ENCODE data around the gene FBXO15.

DNA sequence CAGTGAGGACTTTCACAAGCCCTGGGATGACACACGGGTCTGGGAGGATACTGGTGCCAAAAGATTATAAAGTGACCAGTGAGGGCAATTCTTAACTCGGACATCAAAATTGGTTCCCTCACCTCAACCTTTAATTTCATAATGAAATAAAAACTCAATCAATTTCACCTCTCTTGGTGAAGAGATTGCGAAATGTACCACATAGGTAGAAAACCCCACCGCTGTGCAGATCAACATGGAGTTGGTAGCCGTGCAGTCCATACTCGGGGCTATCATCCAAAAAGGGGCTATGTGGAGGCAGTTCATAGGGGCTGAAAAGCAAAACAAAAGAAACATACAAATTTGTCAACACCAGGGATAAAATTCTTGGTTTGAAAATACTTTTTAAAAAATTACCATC lies 24.4 kb downstream of the FBXO15 start:
- TF ChIP-seq, protein P1, sequence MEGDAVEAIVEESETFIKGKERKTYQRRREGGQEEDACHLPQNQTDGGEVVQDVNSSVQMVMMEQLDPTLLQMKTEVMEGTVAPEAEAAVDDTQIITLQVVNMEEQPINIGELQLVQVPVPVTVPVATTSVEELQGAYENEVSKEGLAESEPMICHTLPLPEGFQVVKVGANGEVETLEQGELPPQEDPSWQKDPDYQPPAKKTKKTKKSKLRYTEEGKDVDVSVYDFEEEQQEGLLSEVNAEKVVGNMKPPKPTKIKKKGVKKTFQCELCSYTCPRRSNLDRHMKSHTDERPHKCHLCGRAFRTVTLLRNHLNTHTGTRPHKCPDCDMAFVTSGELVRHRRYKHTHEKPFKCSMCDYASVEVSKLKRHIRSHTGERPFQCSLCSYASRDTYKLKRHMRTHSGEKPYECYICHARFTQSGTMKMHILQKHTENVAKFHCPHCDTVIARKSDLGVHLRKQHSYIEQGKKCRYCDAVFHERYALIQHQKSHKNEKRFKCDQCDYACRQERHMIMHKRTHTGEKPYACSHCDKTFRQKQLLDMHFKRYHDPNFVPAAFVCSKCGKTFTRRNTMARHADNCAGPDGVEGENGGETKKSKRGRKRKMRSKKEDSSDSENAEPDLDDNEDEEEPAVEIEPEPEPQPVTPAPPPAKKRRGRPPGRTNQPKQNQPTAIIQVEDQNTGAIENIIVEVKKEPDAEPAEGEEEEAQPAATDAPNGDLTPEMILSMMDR (IDR thresholded peaks at IDR 0.05; ENCODE audit: extremely low read depth in 1 of 2, insufficient read depth in 1 of 2, low read depth in 1 of 2, low read length in 2 of 2): no peak
- TF ChIP-seq EZH2 (IDR thresholded peaks at IDR 0.05; ENCODE audit: borderline replicate concordance, low read depth, low read length, severe bottlenecking) (no peak), POLR2A (IDR thresholded peaks at IDR 0.05; ENCODE audit: low read depth, low read length) (no peak), MYC (IDR thresholded peaks at IDR 0.05; ENCODE audit: low read depth, low read length) (no peak), POLR2AphosphoS5 (IDR thresholded peaks at IDR 0.05; ENCODE audit: insufficient read depth, low read depth, low read length) (no peak)
